ENCODE results near the gene CSH2. TPM values are rescaled to one million over a fixed set of nuclear protein-coding genes. Genes with fewer than 3 reads are reported as not detected.
"Not testable (repeated sequence)": the region's sequence is repeated elsewhere in the genome, so short reads cannot be mapped to it uniquely, and the experiment has no call there.

Gene CSH2
- total RNA-seq, 2 donors from 2014 or later: 2.3 to 3.5 TPM

DNA sequence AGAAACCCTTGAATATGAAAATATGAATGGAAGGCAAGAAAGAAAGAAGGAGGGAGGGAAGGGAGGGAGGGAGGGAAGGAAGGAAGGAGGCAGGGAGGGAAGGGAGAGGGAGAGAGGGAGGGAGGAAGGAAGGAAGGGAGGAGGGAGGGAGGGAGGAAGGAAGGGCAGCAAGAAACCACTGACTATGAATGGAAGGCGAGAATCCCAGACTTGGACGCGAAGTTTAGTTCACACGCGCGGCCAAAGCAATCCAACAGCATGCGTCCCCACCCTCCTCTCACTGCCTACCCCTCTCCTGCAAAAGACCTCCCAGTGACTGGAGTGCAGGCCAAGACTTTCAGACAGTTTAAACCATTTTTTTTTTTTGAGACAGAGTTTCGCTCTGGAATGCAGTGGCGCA is 23.1 kb downstream of the CSH2 start:
- ATAC-seq (replicated peaks): no peak
- Mint-ChIP-seq H3K9me3 (peaks cover 9% of the 10 kb centered on the region), H3K4me3 (no peak overlapping the region), H3K36me3 (ENCODE audit: low read depth) (peaks cover 10% of the 10 kb centered on the region), H3K27me3 (no peaks in the 10 kb centered on the region), H3K27ac (no peak overlapping the region), H3K4me1 (peaks cover 10% of the 10 kb centered on the region)

- Mint-ChIP-seq H3K27me3 (no peaks in the 10 kb centered on the region), H3K4me1 (peaks cover 14% of the 10 kb centered on the region), H3K36me3 (ENCODE audit: low read depth) (peaks cover 10% of the 10 kb centered on the region), H3K27ac (peak overlapping the region; percentile 97), H3K4me3 (peak overlapping the region; percentile 83), H3K9me3 (peaks cover 9% of the 10 kb centered on the region)
- ATAC-seq (replicated peaks): peak; percentile 94
Observed at GRCh38 chr17:63848834-63849689, 24.4 kb downstream of the CSH2 start.

DNA sequence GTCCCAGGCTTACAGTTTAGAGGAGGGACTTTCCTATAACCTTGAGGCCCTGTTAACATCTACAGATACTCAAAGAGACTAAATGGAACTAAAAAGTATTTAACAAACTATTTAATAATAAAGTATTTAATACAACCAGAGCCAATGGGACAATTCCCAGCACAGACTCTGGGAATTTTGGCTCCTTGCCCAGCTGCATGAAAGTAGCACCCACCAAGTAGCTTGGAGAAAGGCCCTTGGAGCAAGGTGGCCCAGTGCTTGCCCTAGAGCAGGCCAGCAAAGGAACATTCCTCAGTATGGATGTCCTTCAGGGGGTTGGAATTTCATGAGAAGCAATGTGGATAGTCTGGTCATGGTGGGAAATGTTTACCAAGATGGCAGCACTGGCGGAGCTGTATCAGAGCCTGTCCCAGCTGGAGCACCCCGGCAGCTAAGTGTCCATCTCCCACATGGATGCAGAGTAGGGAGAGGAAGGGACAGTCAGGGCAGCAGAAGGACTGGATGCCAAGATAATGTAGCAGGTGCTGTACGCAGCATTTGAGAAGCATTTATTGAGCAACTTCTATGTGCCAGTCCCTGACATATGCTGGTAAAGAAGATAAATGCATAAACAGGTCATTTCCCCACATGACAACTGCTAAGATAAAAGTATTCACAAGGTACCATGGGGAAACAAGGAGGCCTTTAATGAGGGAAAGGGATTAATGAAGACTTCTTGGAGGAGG is 25.8 kb downstream of the CSH2 start:
- peaks cover 9% of the 10 kb centered on the region for H3K9me3 Mint-ChIP-seq
- no peak for ATAC-seq (replicated peaks)
- H3K4me3 Mint-ChIP-seq: peak overlapping the region; percentile 83
- peak overlapping the region; percentile 97 for H3K27ac Mint-ChIP-seq
- peaks cover 10% of the 10 kb centered on the region for H3K36me3 Mint-ChIP-seq (ENCODE audit: low read depth)
- peaks cover 14% of the 10 kb centered on the region for H3K4me1 Mint-ChIP-seq
- no peaks in the 10 kb centered on the region for H3K27me3 Mint-ChIP-seq

DNA sequence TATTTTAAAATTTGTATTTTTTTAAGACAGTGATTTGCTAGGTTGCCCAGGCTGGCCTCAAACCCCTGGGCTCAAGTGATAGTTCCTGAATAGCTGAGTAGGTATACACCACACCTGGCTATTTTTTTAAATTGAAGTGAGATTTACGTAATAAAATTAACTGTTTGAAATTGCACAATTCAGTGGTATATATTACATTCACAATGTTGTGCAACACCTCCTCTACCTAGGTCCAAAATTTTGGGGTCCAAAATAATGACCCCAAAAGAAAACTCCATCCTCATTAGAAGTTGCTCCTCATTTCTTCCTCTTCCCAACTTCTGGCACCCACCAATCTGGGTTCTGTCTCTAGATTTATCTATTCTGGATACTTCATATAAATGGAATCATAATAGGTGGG is 28.0 kb downstream of the CSH2 start:
- H3K27me3 Mint-ChIP-seq: no peaks in the 10 kb centered on the region
- no peak overlapping the region for H3K4me3 Mint-ChIP-seq
- peaks cover 22% of the 10 kb centered on the region for H3K36me3 Mint-ChIP-seq (ENCODE audit: low read depth)
- ATAC-seq (replicated peaks): no peak
- H3K27ac Mint-ChIP-seq: no peak overlapping the region
- peaks cover 9% of the 10 kb centered on the region for H3K9me3 Mint-ChIP-seq
- peaks cover 20% of the 10 kb centered on the region for H3K4me1 Mint-ChIP-seq

- H3K4me3 Mint-ChIP-seq: peak overlapping the region; percentile 93
Observed at GRCh38 chr17:63843910-63844677, 29.4 kb downstream of the CSH2 start.

DNA sequence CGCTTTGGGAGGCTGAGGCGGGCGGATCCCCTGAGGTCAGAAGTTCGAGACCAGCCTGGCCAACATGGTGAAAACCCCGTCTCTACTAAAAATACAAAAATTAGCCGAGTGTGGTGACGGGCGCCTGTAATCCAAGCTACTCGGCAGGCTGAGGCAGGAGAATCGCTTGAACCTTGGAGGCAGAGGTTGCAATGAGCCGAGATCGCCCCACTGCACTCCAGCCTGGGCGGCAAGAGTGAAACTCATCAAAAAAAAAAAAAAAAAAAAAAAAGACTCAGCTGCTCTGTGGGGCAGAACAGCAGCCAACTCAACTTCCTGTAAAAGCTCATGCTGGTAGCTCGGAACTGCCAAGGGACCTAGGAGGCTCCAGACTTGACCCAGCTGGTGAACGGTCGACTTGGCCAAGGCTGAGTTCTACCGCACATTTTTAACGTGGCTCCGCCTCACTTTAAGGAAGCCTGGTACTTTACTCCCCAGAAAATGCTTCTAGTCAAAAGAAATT is 30.0 kb downstream of the CSH2 start:
- peak; percentile 12 for ATAC-seq (replicated peaks)
- not testable (repeated sequence) for H3K27me3 Mint-ChIP-seq, H3K9me3 Mint-ChIP-seq
- H3K27ac Mint-ChIP-seq: peak overlapping the region; percentile 86
- peaks cover 20% of the 10 kb centered on the region for H3K36me3 Mint-ChIP-seq (ENCODE audit: low read depth)
- H3K4me1 Mint-ChIP-seq: peaks cover 17% of the 10 kb centered on the region
- peak overlapping the region; percentile 93 for H3K4me3 Mint-ChIP-seq

More at GRCh38 chr17:63843910-63844677, 29.4 kb downstream of the CSH2 start:
- Mint-ChIP-seq H3K9me3 (peaks cover 8% of the 10 kb centered on the region), H3K36me3 (ENCODE audit: low read depth) (peaks cover 24% of the 10 kb centered on the region), H3K27me3 (no peaks in the 10 kb centered on the region), H3K27ac (peak overlapping the region; percentile 86), H3K4me1 (peaks cover 22% of the 10 kb centered on the region)
- ATAC-seq (replicated peaks): no peak

DNA sequence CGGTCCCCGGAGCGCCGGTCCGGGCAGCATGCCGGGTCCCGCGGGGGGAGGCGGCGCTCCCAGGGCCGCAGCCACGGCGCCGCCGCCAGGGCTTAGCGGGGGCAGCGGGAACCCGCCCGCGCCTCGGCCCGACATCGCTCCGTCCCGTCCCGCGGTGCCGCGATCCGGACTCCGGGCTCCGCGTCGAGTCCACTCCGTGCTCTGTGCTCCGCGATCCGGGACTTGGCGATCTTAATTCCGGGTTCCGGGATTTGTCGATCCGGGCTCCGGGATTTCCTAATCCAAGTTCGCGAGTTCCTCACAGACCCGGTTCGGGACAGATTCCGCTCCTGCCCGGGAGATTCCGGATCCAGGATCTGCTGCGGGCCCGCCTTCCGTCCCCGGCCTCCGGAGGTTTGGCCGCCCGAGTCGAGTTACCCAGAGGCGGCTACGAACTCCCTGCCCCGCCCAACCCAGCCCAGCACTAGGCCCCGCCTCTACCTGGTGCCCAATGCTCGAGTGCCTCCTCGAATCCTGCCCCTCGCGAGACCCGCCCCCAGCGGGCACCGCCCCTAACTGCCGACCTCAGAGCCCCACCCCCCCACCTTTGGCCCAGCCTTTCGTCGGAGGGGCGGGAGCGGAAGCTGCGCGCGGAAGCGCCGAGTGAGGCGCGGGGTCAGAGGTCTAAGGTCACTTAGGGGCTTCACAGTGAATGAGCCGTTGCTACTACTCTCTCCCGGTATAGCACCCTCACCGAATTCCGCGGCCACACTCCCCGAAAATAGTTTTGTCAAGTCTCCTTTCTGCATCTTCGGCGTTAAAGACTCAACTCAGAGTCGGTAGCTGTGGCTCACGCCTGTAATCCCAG is 30.7 kb downstream of the CSH2 start, which contains the start of gene SMARCD2:
Gene SMARCD2 (minus strand): TSS at position 146 of the 847 bp plus-strand sequence. CDS start 11 bp downstream, at position 135.
- H3K36me3 Mint-ChIP-seq (ENCODE audit: low read depth): peaks cover 15% of the 10 kb centered on the region
- H3K4me3 Mint-ChIP-seq: peak within 1 kb of the TSS; percentile 93

DNA sequence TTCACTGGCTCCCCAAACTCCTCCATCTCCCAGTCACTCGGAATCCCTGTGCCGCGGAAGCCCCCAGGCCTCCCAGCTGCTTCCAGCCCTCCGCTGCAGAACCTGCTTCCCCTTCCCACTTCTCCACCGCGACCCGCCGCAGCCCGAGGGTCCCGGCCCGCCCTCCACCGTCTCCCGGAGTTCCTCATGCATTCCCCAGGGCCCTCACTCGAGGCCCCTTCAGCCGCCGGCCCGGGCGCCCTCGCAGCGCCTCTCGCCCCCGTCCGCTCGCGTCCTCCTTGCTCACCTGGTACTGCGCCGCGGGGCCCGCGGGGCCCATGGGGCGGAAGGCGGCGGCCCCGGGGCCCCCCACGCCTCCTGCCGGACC is 31.3 kb downstream of the CSH2 start:
- peak overlapping the region; percentile 93 for H3K4me3 Mint-ChIP-seq
- peak overlapping the region; percentile 96 for H3K27ac Mint-ChIP-seq
- H3K4me1 Mint-ChIP-seq: peaks cover 13% of the 10 kb centered on the region

More for the DNA sequence above, 30.7 kb downstream of the CSH2 start, which contains the start of gene SMARCD2:
- ATAC-seq (replicated peaks): peak; percentile 93
- Mint-ChIP-seq H3K27ac (peak within 1 kb of the TSS; percentile 96), H3K9me3 (no peaks in the 10 kb centered on the region), H3K27me3 (no peaks in the 10 kb centered on the region), H3K4me1 (peaks cover 13% of the 10 kb centered on the region)

DNA sequence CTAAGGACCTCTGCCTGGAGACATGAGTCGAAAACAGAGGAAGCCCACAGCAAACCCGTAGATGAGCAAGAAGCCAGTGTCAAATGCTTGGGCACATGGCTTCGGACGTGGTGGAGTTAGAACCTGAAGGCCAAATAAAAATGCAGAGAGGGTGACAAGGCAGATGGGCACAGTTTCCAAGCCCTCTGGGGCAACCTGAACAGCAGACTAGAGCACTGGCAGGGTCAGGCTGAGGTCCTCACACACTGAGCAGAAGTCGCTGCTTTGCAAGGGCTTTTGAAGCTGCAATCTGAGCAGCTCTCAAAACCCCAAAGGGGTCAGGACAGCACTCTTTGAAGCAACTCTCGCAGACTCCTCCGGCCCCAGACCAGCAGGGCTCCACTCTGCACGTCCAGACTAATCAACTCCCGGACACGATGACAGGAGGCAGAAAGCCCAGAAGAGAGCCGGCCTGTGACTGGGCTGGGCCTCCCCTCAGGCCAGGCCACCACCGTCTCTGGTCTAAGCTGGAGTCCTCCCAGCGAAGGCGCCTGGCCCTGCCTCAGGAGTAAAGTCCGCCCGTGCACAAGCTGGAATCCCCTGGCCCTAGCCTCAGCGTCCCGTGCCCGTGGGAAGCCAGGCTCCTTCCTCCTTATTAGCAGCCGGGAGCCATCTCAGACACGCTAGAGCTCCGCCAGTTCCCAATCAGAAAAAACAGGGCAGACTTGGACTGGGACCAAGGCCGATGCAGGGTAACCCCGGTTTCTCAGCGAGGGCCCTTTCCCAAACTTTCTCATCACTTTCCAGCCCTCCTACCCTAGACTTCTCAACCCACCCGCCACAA is 31.9 kb downstream of the CSH2 start:
- Mint-ChIP-seq H3K36me3 (ENCODE audit: low read depth) (peaks cover 22% of the 10 kb centered on the region), H3K4me3 (peak overlapping the region; percentile 93), H3K4me1 (peaks cover 13% of the 10 kb centered on the region), H3K9me3 (no peaks in the 10 kb centered on the region), H3K27ac (peak overlapping the region; percentile 96), H3K27me3 (no peaks in the 10 kb centered on the region)
- ATAC-seq (replicated peaks): no peak

More for the DNA sequence above, 31.3 kb downstream of the CSH2 start:
- Mint-ChIP-seq H3K9me3 (no peaks in the 10 kb centered on the region), H3K36me3 (ENCODE audit: low read depth) (peaks cover 16% of the 10 kb centered on the region), H3K27me3 (no peaks in the 10 kb centered on the region)
- ATAC-seq (replicated peaks): peak; percentile 20

GRCh38 chr17:63840591-63841349 is 32.7 kb downstream of the CSH2 start:
- Mint-ChIP-seq H3K4me3 (peak overlapping the region; percentile 93), H3K36me3 (ENCODE audit: low read depth) (peaks cover 30% of the 10 kb centered on the region), H3K27ac (peak overlapping the region; percentile 96), H3K9me3 (no peaks in the 10 kb centered on the region), H3K27me3 (no peaks in the 10 kb centered on the region), H3K4me1 (peaks cover 13% of the 10 kb centered on the region)
- ATAC-seq (replicated peaks): no peak

DNA sequence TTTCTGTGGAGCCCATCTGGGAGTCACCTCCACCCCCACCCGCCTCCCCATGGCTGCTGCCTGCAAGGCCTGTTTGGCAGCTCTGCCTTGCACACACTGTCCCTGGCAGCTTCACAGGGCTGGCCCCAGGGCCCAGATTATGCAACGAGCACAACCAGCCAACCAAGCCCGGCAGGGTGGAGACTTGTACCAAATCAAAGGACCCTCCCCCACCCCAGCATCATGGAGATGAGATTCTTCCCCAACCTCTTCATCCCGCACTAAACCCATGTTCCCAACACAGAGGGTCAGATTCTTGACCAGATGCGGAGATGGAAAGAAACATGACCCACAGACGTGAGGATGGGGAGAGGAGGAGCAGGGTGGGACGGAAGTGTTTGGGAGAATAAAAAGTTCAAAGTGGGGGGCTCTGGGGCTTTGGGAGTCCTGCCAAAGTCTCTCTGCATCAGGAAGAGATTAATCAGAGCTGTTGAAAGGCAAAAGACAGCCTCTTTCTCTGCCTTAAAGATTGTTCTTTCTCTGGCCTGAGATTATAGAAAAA is 34.8 kb downstream of the CSH2 start:
- H3K36me3 Mint-ChIP-seq (ENCODE audit: low read depth): peaks cover 50% of the 10 kb centered on the region
- H3K4me3 Mint-ChIP-seq: peak overlapping the region; percentile 56
- H3K27ac Mint-ChIP-seq: peak overlapping the region; percentile 68
- peaks cover 15% of the 10 kb centered on the region for H3K4me1 Mint-ChIP-seq
- no peak for ATAC-seq (replicated peaks)
- no peaks in the 10 kb centered on the region for H3K9me3 Mint-ChIP-seq
- no peaks in the 10 kb centered on the region for H3K27me3 Mint-ChIP-seq
